Measurements from ENCODE around the gene FOXI1. TPM values are rescaled to one million over a fixed set of nuclear protein-coding genes. Genes with fewer than 3 reads are reported as not detected.

Gene FOXI1
- total and polyA plus RNA-seq, 12 donors, result not detected

DNA sequence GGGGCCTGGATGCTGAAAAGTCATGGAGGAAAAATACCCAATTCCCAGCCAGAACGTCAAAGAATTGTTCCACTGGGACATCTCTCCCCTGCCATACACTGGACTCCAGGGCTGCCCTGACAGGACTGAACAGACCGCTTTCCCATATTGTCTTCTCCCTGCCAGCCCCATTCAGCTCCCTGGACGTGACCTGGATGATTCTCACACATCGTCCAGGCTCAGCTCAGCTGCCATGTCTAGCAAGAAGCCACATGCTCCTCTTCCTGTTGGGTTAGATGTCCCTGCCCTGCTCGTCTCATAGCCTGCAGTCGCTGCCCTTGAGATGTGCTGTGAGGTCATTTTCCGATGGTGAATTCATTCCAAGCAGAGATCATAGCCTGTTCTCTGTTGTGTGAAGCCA, 37.4 kb downstream of the FOXI1 start:
- ATAC-seq (peak in 1 of 8 donors; percentile 52), DNase-seq (no peak)
- TF ChIP-seq, protein P1, sequence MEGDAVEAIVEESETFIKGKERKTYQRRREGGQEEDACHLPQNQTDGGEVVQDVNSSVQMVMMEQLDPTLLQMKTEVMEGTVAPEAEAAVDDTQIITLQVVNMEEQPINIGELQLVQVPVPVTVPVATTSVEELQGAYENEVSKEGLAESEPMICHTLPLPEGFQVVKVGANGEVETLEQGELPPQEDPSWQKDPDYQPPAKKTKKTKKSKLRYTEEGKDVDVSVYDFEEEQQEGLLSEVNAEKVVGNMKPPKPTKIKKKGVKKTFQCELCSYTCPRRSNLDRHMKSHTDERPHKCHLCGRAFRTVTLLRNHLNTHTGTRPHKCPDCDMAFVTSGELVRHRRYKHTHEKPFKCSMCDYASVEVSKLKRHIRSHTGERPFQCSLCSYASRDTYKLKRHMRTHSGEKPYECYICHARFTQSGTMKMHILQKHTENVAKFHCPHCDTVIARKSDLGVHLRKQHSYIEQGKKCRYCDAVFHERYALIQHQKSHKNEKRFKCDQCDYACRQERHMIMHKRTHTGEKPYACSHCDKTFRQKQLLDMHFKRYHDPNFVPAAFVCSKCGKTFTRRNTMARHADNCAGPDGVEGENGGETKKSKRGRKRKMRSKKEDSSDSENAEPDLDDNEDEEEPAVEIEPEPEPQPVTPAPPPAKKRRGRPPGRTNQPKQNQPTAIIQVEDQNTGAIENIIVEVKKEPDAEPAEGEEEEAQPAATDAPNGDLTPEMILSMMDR (IDR thresholded peaks at IDR 0.05), result no peak
- Histone ChIP-seq H3K27ac (no peak overlapping the region), H3K27me3 (no peaks in the 10 kb centered on the region), H3K4me1 (no peaks in the 10 kb centered on the region), H3K9me3 (no peaks in the 10 kb centered on the region), H3K36me3 (no peaks in the 10 kb centered on the region), H3K4me3 (no peak overlapping the region)
- WGBS, 2 donors, result 53 to 60% methylated on average over 7 of the region's 7 CpGs
- intact Hi-C loops (cut with DNase I), result no loop called here

DNA sequence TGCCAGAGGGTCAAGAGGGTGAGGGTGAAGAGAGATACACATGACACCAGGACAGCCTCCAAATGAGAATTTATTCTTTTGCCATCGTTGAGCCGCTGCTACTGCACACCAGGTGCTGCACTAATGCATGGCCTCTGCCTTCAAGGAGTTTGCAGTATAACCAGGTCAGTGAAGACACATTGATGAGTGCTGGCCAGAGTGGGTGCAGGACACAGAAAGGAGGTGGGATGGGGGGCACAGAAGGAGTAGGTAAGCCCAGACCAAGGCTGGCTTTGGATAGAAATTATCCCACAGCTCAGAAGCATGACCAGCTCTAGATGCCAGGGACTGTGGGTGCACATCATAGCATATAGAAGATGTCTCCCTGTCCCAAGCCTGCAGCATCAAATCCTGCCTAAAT, 38.0 kb downstream of the FOXI1 start:
- Histone ChIP-seq H3K27ac (no peak overlapping the region), H3K4me3 (no peak overlapping the region), H3K4me1 (no peaks in the 10 kb centered on the region), H3K27me3 (no peaks in the 10 kb centered on the region), H3K9me3 (no peaks in the 10 kb centered on the region), H3K36me3 (no peaks in the 10 kb centered on the region)
- 70 to 77% methylated on average over 2 of the region's 2 CpGs for WGBS, 2 donors
- intact Hi-C loops (cut with DNase I), result no loop called here
- TF ChIP-seq, protein P1 (IDR thresholded peaks at IDR 0.05), result no peak
- no peak for ATAC-seq
- no peak for DNase-seq

DNA sequence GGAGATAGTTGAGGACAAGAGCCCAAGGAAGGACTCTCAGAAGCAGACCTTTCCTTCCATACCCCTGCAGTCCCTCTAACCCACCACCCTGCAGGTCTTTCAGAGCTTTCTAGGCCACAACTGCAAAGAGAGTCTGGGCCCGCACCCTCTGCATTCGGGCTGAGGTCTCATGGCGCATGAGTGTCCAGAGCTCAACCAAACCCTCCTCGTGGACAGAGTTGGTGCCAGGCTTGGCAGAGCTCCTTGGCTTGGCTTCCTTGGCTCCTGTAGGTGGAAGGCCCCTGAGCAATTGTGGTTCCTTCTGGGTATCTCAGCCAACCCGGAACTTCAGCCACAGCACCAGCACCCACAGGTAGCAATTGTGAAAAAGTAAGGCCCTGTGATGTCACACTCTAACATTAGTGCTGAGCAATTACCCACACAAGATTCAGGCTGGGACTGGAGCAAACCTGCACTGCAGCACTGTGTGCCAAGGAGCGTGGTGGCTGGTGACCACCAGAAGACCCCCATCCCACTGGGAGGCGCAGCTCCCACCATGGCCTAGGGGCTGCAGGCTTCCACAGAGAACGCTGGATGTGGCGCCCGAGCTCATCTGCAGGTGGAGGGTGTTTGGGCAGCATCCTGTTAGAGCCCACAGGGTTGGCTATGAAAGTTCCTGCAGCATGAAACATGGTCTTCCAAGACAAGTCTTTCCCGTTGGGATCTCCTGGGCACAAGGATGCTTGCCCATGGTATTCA, 38.8 kb downstream of the FOXI1 start:
- TF ChIP-seq, protein P1 (IDR thresholded peaks at IDR 0.05), result no peak
- Histone ChIP-seq H3K9me3 (no peaks in the 10 kb centered on the region), H3K36me3 (no peaks in the 10 kb centered on the region), H3K27me3 (no peaks in the 10 kb centered on the region), H3K4me1 (no peaks in the 10 kb centered on the region), H3K27ac (no peak overlapping the region), H3K4me3 (no peak overlapping the region)
- WGBS, 2 donors, result 88 to 93% methylated on average over 11 of the region's 11 CpGs
- ATAC-seq, result no peak
- intact Hi-C loops (cut with DNase I), result no loop called here
- no peak for DNase-seq

DNA sequence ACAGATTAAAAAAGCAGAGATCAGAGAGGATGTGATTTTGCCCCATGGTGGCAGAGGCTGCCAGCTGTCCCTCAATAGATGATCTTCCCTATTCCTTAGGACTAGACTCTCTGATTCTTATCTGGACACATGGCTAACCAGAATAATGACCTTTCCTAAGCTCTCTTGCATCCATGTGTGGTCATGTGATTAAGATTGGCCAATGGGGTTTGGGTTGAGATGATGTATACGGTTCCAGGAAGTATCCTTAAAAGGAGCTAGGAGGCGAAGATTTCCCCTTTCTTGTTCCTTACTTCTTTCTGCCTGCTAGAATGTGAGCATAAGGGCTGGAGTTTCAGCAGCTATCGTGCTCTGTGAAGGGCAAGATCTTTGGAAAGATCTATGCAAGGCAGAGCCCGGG, 39.8 kb downstream of the FOXI1 start:
- ATAC-seq, result no peak
- DNase-seq, result no peak
- Histone ChIP-seq H3K9me3 (no peaks in the 10 kb centered on the region), H3K4me3 (no peak overlapping the region), H3K4me1 (no peaks in the 10 kb centered on the region), H3K27ac (no peak overlapping the region), H3K27me3 (no peaks in the 10 kb centered on the region), H3K36me3 (no peaks in the 10 kb centered on the region)
- WGBS, 2 donors, result 72 to 92% methylated on average over 4 of the region's 4 CpGs
- intact Hi-C loops (cut with DNase I), result no loop called here
- TF ChIP-seq, protein P1 (IDR thresholded peaks at IDR 0.05), result no peak
